ENCODE measurements around the gene FCHO2.
"Not testable (repeated sequence)": the region's sequence is repeated elsewhere in the genome, so short reads cannot be mapped to it uniquely, and the experiment has no call there.

FCHO2 gene

DNA sequence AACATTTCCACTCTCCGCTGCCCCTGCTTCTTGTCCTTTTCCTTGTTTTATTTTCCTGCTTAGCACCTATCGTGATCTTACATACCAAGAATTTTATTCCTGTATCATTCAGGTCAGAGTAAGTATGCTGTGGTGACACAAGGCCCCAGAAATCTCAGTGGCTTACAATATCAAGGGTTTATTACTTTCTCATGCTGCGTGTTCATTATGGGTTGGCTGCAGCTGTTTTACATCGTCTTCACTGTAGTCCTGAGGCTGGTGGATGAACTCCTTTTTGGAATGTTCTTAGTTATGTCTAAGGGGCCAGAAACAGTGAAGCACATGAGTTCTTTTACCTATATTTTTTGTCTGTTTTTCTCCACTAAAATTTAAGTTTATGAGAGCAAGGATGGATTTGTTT lies 51.2 kb downstream of the FCHO2 start:
- H3K4me3 ChIP-seq (ENCODE audit: low read length, poor library complexity, severe bottlenecking), result no peak overlapping the region
- H3K4me1 ChIP-seq (ENCODE audit: insufficient read depth, low read length, poor library complexity, severe bottlenecking), result no peaks in the 10 kb centered on the region
- no peaks in the 10 kb centered on the region for H3K79me2 ChIP-seq (ENCODE audit: insufficient read depth, low read length)
- H3K9me2 ChIP-seq (replicated peaks; ENCODE audit: low read depth, low read length), result no peaks in the 10 kb centered on the region
- H4K20me1 ChIP-seq (ENCODE audit: insufficient read depth, low read length, poor library complexity, severe bottlenecking), result no peaks in the 10 kb centered on the region
- no peak overlapping the region for H3K9ac ChIP-seq (ENCODE audit: low read depth, low read length, poor library complexity, severe bottlenecking)
- no peak overlapping the region for H2AFZ ChIP-seq (ENCODE audit: low read length)
- no peak overlapping the region for H3K4me2 ChIP-seq (ENCODE audit: low read depth, low read length, poor library complexity, severe bottlenecking)
- H3F3A ChIP-seq (ENCODE audit: low read depth), result no peaks in the 10 kb centered on the region
- H3K27me3 ChIP-seq (ENCODE audit: insufficient read depth, low read length, poor library complexity, severe bottlenecking), result peaks cover 9% of the 10 kb centered on the region
- no peaks in the 10 kb centered on the region for H3K9me3 ChIP-seq (ENCODE audit: insufficient read depth, low read depth, low read length)
- TF ChIP-seq, protein P1, sequence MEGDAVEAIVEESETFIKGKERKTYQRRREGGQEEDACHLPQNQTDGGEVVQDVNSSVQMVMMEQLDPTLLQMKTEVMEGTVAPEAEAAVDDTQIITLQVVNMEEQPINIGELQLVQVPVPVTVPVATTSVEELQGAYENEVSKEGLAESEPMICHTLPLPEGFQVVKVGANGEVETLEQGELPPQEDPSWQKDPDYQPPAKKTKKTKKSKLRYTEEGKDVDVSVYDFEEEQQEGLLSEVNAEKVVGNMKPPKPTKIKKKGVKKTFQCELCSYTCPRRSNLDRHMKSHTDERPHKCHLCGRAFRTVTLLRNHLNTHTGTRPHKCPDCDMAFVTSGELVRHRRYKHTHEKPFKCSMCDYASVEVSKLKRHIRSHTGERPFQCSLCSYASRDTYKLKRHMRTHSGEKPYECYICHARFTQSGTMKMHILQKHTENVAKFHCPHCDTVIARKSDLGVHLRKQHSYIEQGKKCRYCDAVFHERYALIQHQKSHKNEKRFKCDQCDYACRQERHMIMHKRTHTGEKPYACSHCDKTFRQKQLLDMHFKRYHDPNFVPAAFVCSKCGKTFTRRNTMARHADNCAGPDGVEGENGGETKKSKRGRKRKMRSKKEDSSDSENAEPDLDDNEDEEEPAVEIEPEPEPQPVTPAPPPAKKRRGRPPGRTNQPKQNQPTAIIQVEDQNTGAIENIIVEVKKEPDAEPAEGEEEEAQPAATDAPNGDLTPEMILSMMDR (conservative IDR thresholded peaks at IDR 0.05; ENCODE audit: low read length), result no peak
- no peak for TF ChIP-seq EZH2phosphoT487 (IDR thresholded peaks at IDR 0.05; ENCODE audit: borderline replicate concordance)
- no peaks in the 10 kb centered on the region for H3K36me3 ChIP-seq (ENCODE audit: insufficient read depth, low read length)

DNA sequence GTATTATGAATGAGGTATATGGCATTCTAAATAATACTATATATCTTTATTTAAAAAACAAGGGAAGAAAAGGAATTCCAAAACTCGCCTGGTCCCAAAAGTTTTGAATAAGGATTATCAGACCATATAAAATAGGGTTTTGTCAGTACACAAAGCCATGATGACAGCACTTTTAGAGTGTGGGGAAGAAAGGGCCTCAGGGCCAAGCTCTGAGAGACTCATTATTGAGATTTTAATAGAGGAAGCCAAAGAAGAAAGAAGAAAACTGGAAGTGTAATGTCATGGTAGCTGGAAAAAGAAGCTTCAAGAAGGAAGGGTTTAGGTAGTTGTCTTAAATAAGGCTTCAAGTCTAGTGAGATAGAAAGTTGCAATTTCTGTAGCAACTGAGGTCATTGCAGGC lies 53.0 kb downstream of the FCHO2 start:
- no peaks in the 10 kb centered on the region for H4K20me1 ChIP-seq (ENCODE audit: insufficient read depth, low read length, poor library complexity, severe bottlenecking)
- no peaks in the 10 kb centered on the region for H3F3A ChIP-seq (ENCODE audit: low read depth)
- H3K36me3 ChIP-seq (ENCODE audit: insufficient read depth, low read length), result no peaks in the 10 kb centered on the region
- H3K27me3 ChIP-seq (ENCODE audit: insufficient read depth, low read length, poor library complexity, severe bottlenecking), result peaks cover 4% of the 10 kb centered on the region
- H2AFZ ChIP-seq (ENCODE audit: low read length), result no peak overlapping the region
- no peak overlapping the region for H3K9ac ChIP-seq (ENCODE audit: low read depth, low read length, poor library complexity, severe bottlenecking)
- TF ChIP-seq, protein P1 (conservative IDR thresholded peaks at IDR 0.05; ENCODE audit: low read length), result no peak
- TF ChIP-seq EZH2phosphoT487 (IDR thresholded peaks at IDR 0.05; ENCODE audit: borderline replicate concordance), result no peak
- no peaks in the 10 kb centered on the region for H3K9me3 ChIP-seq (ENCODE audit: insufficient read depth, low read depth, low read length)
- H3K4me2 ChIP-seq (ENCODE audit: low read depth, low read length, poor library complexity, severe bottlenecking), result no peak overlapping the region
- no peaks in the 10 kb centered on the region for H3K79me2 ChIP-seq (ENCODE audit: insufficient read depth, low read length)
- H3K9me2 ChIP-seq (replicated peaks; ENCODE audit: low read depth, low read length), result no peaks in the 10 kb centered on the region
- H3K4me1 ChIP-seq (ENCODE audit: insufficient read depth, low read length, poor library complexity, severe bottlenecking), result no peaks in the 10 kb centered on the region
- no peak overlapping the region for H3K4me3 ChIP-seq (ENCODE audit: low read length, poor library complexity, severe bottlenecking)

DNA sequence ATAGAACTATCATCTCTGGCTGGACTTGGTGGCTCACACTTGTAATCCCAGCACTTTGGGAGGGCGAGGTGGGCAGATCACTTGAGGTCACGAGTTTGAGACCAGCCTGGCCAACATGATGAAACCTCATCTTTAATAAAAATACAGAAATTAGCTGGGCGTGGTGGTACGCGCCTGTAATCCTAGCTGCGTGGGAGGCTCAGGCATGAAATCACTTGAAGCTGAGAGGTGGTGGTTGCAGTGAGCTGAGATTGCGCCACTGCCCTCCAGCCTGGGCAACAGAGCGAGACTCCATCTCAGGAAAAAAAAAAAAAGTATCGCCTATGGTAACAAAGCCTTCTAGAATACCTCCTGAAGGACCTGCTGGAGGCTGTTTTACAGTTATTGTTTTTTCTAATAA lies 55.8 kb downstream of the FCHO2 start:
- H3K4me2 ChIP-seq (ENCODE audit: low read depth, low read length, poor library complexity, severe bottlenecking); H4K20me1 ChIP-seq (ENCODE audit: insufficient read depth, low read length, poor library complexity, severe bottlenecking); H3K9ac ChIP-seq (ENCODE audit: low read depth, low read length, poor library complexity, severe bottlenecking); H3K36me3 ChIP-seq (ENCODE audit: insufficient read depth, low read length); H3K9me2 ChIP-seq (replicated peaks; ENCODE audit: low read depth, low read length); H3F3A ChIP-seq (ENCODE audit: low read depth); H3K9me3 ChIP-seq (ENCODE audit: insufficient read depth, low read depth, low read length); H3K4me1 ChIP-seq (ENCODE audit: insufficient read depth, low read length, poor library complexity, severe bottlenecking); H2AFZ ChIP-seq (ENCODE audit: low read length); H3K27me3 ChIP-seq (ENCODE audit: insufficient read depth, low read length, poor library complexity, severe bottlenecking); H3K4me3 ChIP-seq (ENCODE audit: low read length, poor library complexity, severe bottlenecking); H3K79me2 ChIP-seq (ENCODE audit: insufficient read depth, low read length): not testable (repeated sequence)

DNA sequence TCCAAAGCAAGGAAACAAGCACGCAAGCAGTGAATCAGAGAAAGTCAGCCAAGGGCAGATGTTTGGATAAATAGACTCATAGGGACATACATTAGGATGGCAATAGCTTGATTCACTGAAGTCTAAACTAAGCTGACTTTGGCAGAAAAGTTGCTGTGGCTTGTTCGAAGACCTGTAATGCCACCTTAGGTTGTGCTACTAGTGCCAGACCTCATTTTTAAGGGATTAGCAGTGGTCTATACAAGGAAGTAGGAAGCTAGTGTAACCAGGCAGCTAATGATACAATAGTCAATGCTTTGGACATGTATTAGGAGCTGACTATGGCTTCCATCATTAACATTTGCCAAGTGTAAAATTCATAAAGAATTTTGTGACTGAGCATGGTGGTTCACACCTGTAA lies 63.1 kb downstream of the FCHO2 start:
- Histone ChIP-seq H3K27me3 (ENCODE audit: insufficient read depth, low read length, poor library complexity, severe bottlenecking) (no peaks in the 10 kb centered on the region), H3K4me1 (ENCODE audit: insufficient read depth, low read length, poor library complexity, severe bottlenecking) (no peaks in the 10 kb centered on the region), H3K9me3 (ENCODE audit: insufficient read depth, low read depth, low read length) (no peaks in the 10 kb centered on the region), H3K79me2 (ENCODE audit: insufficient read depth, low read length) (no peaks in the 10 kb centered on the region), H3K9ac (ENCODE audit: low read depth, low read length, poor library complexity, severe bottlenecking) (no peak overlapping the region), H3K9me2 (replicated peaks; ENCODE audit: low read depth, low read length) (no peaks in the 10 kb centered on the region), H3K4me2 (ENCODE audit: low read depth, low read length, poor library complexity, severe bottlenecking) (no peak overlapping the region), H4K20me1 (ENCODE audit: insufficient read depth, low read length, poor library complexity, severe bottlenecking) (no peaks in the 10 kb centered on the region), H3F3A (ENCODE audit: low read depth) (no peaks in the 10 kb centered on the region), H3K4me3 (ENCODE audit: low read length, poor library complexity, severe bottlenecking) (no peak overlapping the region), H2AFZ (ENCODE audit: low read length) (no peak overlapping the region), H3K36me3 (ENCODE audit: insufficient read depth, low read length) (no peaks in the 10 kb centered on the region)
- TF ChIP-seq, protein P1 (conservative IDR thresholded peaks at IDR 0.05; ENCODE audit: low read length), result no peak
- TF ChIP-seq EZH2phosphoT487 (IDR thresholded peaks at IDR 0.05; ENCODE audit: borderline replicate concordance), result no peak

All from Loucy (cell line).